Lung (tissue), 12 donors: ENCODE results near the gene MAPK6. TPM values are rescaled to one million over a fixed set of nuclear protein-coding genes. Genes with fewer than 3 reads are reported as not detected.
"Not testable (repeated sequence)": the region's sequence is repeated elsewhere in the genome, so short reads cannot be mapped to it uniquely, and the experiment has no call there.

ENCODE experiments used
- ATAC-seq: fragments of 200-7000 bp; cut with Tn5 transposase; one replicate; pipeline ENCODE4 v1.9.1; 2020; ENCODE audit warnings: moderate number of reproducible peaks; ENCODE audit not compliant: insufficient read depth, low FRiP score
- DNase-seq, 3 donors: peaks; one replicate each; pipeline ENCODE4 v3.0.0-alpha.2; 2013 to 2017
- H3K27ac ChIP-seq, 2 donors: one replicate each; pipeline ENCODE4 v1.5.1; 2013; ENCODE audit warnings: mild to moderate bottlenecking in 2 of 2, moderate library complexity in 2 of 2, control low read depth in 1 of 2, inconsistent platforms in 1 of 2, low read depth in 1 of 2, low read length in 1 of 2
- H3K27me3 ChIP-seq, 3 donors: one replicate each; pipeline ENCODE4 v1.5.1; 2013; ENCODE audit warnings: low read length in 2 of 3; ENCODE audit not compliant: control insufficient read depth in 3 of 3, insufficient read depth in 3 of 3
- H3K36me3 ChIP-seq, 4 donors: one replicate each; pipeline ENCODE4 v1.5.1; 2013; ENCODE audit warnings: low read length in 4 of 4, mild to moderate bottlenecking in 1 of 4, moderate library complexity in 1 of 4; ENCODE audit not compliant: control insufficient read depth in 4 of 4, insufficient read depth in 4 of 4
- H3K4me1 ChIP-seq, 5 donors: one replicate each; pipeline ENCODE4 v1.5.1; 2013; ENCODE audit warnings: low read length in 5 of 5, mild to moderate bottlenecking in 2 of 5, moderate library complexity in 1 of 5; ENCODE audit not compliant: control insufficient read depth in 5 of 5, insufficient read depth in 5 of 5
- H3K4me3 ChIP-seq: one replicate; pipeline ENCODE4 v1.5.1; 2013; ENCODE audit warnings: mild to moderate bottlenecking, control low read depth, moderate library complexity
- H3K9ac ChIP-seq, 2 donors: one replicate each; pipeline ENCODE4 v1.5.1; 2013; ENCODE audit warnings: low read length in 2 of 2, control low read depth in 1 of 2; ENCODE audit not compliant: insufficient read depth in 1 of 2
- H3K9me3 ChIP-seq, 4 donors: one replicate each; pipeline ENCODE4 v1.5.1; 2013; ENCODE audit warnings: low read length in 3 of 4, mild to moderate bottlenecking in 1 of 4, moderate library complexity in 1 of 4; ENCODE audit not compliant: control insufficient read depth in 4 of 4, insufficient read depth in 3 of 4
- CTCF ChIP-seq: IDR thresholded peaks from 2 replicates; pipeline ENCODE4 v1.5.1; 2012; ENCODE audit warnings: mild to moderate bottlenecking; ENCODE audit errors: control extremely low read depth, extremely low read depth
- WGBS, 2 donors: extraction: QIAGEN DNeasy Blood & Tissue Kit; methylation state at CpG; one replicate each; pipeline ENCODE4 v1.1.7; 2013; 5-methylcytosine and 5-hydroxymethylcytosine counted together
- polyA plus RNA-seq, 2 donors: library from polyadenylated mRNA; stranded (reverse); fragments of 200-250 nt; gene quantifications; one replicate each; pipeline ENCODE4 v1.2.1, GENCODE V29; 2013
- total RNA-seq, 2 donors: library from RNA; depleted of rRNA in 1 of 2; stranded (reverse); fragments of >200 nt in 1 of 2; gene quantifications; one replicate each; pipeline ENCODE4 v1.2.1, GENCODE V29; 2014 to 2021
- donor health status: control.
- donor health status: control.
- donor health status: Bipolar disorder and iron deficiency.
- donor health status: healthy.
- donor health status: DM: yes; HTN: yes; CAD: no.

The MAPK6 gene
- total and polyA plus RNA-seq, 4 donors: 5.4 to 39.8 (median 24.6) TPM

GRCh38 chr15:52050416-52050815 is 31.4 kb downstream of the MAPK6 start:
- no peak for TF ChIP-seq CTCF
- no peak overlapping the region for H3K9ac ChIP-seq
- no peaks in the 10 kb centered on the region for H3K4me1 ChIP-seq
- no peaks in the 10 kb centered on the region for H3K27me3 ChIP-seq
- ATAC-seq (no peak), DNase-seq (no peak)
- WGBS, 2 donors: 93 to 100% methylated on average over 1 of the region's 1 CpG
- peaks cover 0 to 2% (median 0%) of the 10 kb centered on the region in 4 donors for H3K9me3 ChIP-seq
- peaks cover 5 to 22% (median 17%) of the 10 kb centered on the region in 4 donors for H3K36me3 ChIP-seq
- H3K27ac ChIP-seq: no peak overlapping the region
- no peak overlapping the region for H3K4me3 ChIP-seq

DNA sequence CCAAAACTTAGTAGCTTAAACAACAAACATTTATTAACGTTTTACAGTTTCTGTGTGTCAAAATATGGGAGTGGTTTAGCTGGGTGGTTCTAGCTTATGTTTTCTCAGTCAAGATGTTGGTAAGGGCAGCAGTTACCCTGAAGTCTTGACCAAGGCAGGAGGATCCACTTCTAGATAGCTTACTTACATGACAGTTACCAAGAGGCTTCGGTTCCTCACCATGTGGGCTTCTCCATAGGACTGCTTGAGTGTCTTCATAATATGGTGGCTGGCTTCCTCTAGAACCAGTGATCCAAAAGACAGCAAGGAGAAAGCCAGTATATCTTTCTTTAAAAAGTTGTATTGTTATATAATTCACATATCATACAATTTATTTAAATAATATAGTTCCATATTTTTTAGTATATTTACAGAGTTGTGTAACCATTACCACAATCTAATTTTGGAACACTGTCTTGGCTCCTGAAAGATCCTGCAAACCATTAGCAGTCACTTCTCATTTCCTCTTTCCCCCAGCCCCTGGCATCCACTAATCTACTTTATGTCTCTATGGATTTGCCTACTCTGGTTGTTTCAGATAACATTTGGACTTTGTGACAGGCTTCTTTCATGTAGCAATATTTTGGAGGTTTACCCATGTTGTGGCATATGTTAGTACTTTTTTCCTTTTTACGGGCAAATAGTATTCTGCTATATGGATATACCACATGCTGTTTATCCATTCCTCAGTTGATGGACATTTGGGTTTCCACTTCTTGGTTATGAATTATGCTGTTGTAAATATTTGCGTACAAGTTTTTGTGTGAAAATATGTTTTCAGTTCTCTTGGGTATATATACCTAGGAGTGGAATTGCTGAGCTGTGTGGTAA is 33.3 kb downstream of the MAPK6 start:
- H3K27ac ChIP-seq: no peak overlapping the region
- peaks cover 13 to 30% (median 19%) of the 10 kb centered on the region in 4 donors for H3K36me3 ChIP-seq
- peaks cover 0 to 2% (median 0%) of the 10 kb centered on the region in 4 donors for H3K9me3 ChIP-seq
- DNase-seq: no peak
- H3K4me1 ChIP-seq: no peaks in the 10 kb centered on the region
- 84 to 89% methylated on average over 4 of the region's 4 CpGs for WGBS, 2 donors
- no peaks in the 10 kb centered on the region for H3K27me3 ChIP-seq
- no peak overlapping the region for H3K4me3 ChIP-seq
- TF ChIP-seq CTCF: no peak
- no peak overlapping the region for H3K9ac ChIP-seq
- no peak for ATAC-seq

DNA sequence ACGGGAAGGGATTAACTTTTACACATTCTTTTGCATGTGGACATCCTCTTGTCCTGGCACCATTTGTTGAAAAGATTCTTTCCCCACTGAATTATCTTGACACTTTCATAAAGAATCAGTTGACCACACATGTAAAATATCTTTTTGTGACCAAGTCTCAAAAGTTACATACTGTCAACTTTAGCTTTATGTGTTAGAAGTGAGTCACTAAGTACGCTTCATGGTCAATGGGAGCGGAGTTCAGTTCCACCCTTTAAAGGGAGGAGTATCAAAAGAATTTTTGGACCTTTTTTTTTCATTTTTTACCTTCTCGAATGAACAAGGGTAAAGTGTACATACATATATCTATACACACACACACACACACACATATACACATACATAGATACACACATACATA is 35.4 kb downstream of the MAPK6 start:
- Histone ChIP-seq H3K9me3 (peaks cover 0 to 2% (median 0%) of the 10 kb centered on the region in 4 donors), H3K4me3 (no peak overlapping the region), H3K36me3 (peaks cover 15 to 36% (median 26%) of the 10 kb centered on the region in 4 donors), H3K4me1 (no peaks in the 10 kb centered on the region), H3K27me3 (no peaks in the 10 kb centered on the region), H3K9ac (no peak overlapping the region), H3K27ac (no peak overlapping the region)
- DNase-seq (no peak), ATAC-seq (no peak)
- WGBS, 2 donors: 97% methylated on average over 4 of the region's 4 CpGs
- TF ChIP-seq CTCF: no peak

DNA sequence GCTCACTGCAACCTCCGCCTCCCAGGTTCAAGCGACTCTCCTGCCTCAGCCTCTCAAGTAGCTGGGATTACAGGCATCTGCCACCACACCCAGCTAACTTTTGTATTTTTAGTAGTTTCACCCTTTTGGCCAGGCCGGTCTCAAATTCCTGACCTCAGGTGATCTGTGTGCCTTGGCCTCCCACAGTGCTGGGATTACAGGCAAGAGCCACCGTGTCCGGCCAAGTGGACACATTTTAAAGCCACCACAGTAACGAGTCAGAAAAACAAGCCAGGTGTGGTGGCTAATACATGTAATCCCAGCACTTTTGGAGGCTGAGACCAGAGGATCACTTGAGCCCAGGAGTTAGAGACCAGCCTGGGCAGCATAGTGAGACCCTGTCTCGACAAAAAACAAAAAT is 35.8 kb downstream of the MAPK6 start:
- WGBS, 2 donors: 96 to 97% methylated on average over 7 of the region's 7 CpGs
- not testable (repeated sequence) for H3K9ac ChIP-seq, H3K4me3 ChIP-seq, ATAC-seq, H3K27ac ChIP-seq, H3K9me3 ChIP-seq, H3K27me3 ChIP-seq, DNase-seq, H3K4me1 ChIP-seq
- H3K36me3 ChIP-seq: peaks cover 15 to 40% (median 28%) of the 10 kb centered on the region in 4 donors
